ENCODE results near the gene LCN12.

Gene LCN12

GRCh38 chr9:136951541-136952320 is at the start of gene LCN12:
TSS of gene LCN12 (plus strand) at chr9:136952273. CDS start at chr9:136952328, 55 bp downstream.
- DNase-seq, result no peak

GRCh38 chr9:136903041-136903554 is 49.0 kb upstream of the LCN12 start:
- DNase-seq, result no peak

- DNase-seq, result no peak
Measured at GRCh38 chr9:136906266-136906665, 45.8 kb upstream of the LCN12 start.

GRCh38 chr9:136907011-136907914 is 44.8 kb upstream of the LCN12 start:
- DNase-seq, result no peak

GRCh38 chr9:136910197-136910900 is 41.7 kb upstream of the LCN12 start:
- DNase-seq, result no peak

GRCh38 chr9:136910901-136911245 is 41.2 kb upstream of the LCN12 start:
- no peak for DNase-seq

- no peak for DNase-seq
Measured at GRCh38 chr9:136913701-136914438, 38.2 kb upstream of the LCN12 start.

GRCh38 chr9:136915632-136916329 is 36.3 kb upstream of the LCN12 start:
- DNase-seq, result no peak

- DNase-seq, result no peak
Measured at GRCh38 chr9:136916330-136917184, 35.5 kb upstream of the LCN12 start.

- DNase-seq, result no peak
Measured at GRCh38 chr9:136917902-136918301, 34.2 kb upstream of the LCN12 start.

- DNase-seq, result no peak
Measured at GRCh38 chr9:136920069-136920468, 32.0 kb upstream of the LCN12 start.

- no peak for DNase-seq
Measured at GRCh38 chr9:136920734-136921231, 31.3 kb upstream of the LCN12 start.

GRCh38 chr9:136921307-136921706 is 30.8 kb upstream of the LCN12 start:
- DNase-seq, result no peak

- DNase-seq, result no peak
Measured at GRCh38 chr9:136921718-136922117, 30.4 kb upstream of the LCN12 start.

- no peak for DNase-seq
Measured at GRCh38 chr9:136922540-136922939, 29.5 kb upstream of the LCN12 start.

- DNase-seq, result no peak
Measured at GRCh38 chr9:136923881-136924280, 28.2 kb upstream of the LCN12 start.

GRCh38 chr9:136925414-136926153 is 26.5 kb upstream of the LCN12 start:
- no peak for DNase-seq

- no peak for DNase-seq
Measured at GRCh38 chr9:136926154-136926704, 25.8 kb upstream of the LCN12 start.

- DNase-seq, result no peak
Measured at GRCh38 chr9:136926749-136927148, 25.3 kb upstream of the LCN12 start.
